Esophagus squamous epithelium (tissue), 5 donors: ENCODE results near the gene ADAM22. TPM values are rescaled to one million over a fixed set of nuclear protein-coding genes. Genes with fewer than 3 reads are reported as not detected.

ENCODE experiments used
- DNase-seq: peaks from one replicate; lab custom pipeline; 2025; lab: John Stamatoyannopoulos, UW
- H3K27ac ChIP-seq, 4 donors: fragments of 200-600 bp; sonication (generic); one replicate each; pipeline ENCODE4 v1.5.1; 2016 to 2019; ENCODE audit warnings: mild to moderate bottlenecking in 1 of 4
- H3K27me3 ChIP-seq, 4 donors: fragments of 200-600 bp; sonication (generic); 1 replicate in 3 of 4; 2 replicates in 1 of 4; pipeline versions ENCODE4 v1.5.1 to v1.6.0; 2017 to 2021; ENCODE audit warnings: antibody characterized with exemption in 1 of 4
- H3K36me3 ChIP-seq, 3 donors: fragments of 200-600 bp; sonication (generic); one replicate each; pipeline ENCODE4 v1.5.1; 2016 to 2019
- H3K4me1 ChIP-seq, 3 donors: fragments of 200-600 bp; sonication (generic); one replicate each; pipeline ENCODE4 v1.5.1; 2017 to 2019
- H3K4me3 ChIP-seq, 4 donors: fragments of 200-600 bp; sonication (generic); 1 replicate in 3 of 4; 2 replicates in 1 of 4; pipeline ENCODE4 v1.5.1; 2016 to 2019; ENCODE audit warnings: mild to moderate bottlenecking in 2 of 4, moderate library complexity in 1 of 4
- H3K9me3 ChIP-seq, 3 donors: fragments of 200-600 bp; sonication (generic); one replicate each; pipeline ENCODE4 v1.5.1; 2016 to 2019
- POLR2A ChIP-seq, 4 donors: fragments of 450-650 bp; IDR thresholded peaks; one replicate each; pipeline ENCODE4 v1.6.1; 2017; ENCODE audit warnings: antibody characterized with exemption in 4 of 4, mild to moderate bottlenecking in 4 of 4, moderate library complexity in 3 of 4
- WGBS, 2 donors: methylation state at CpG; one replicate each; pipeline ENCODE4 v1.1.5; 2018; 5-methylcytosine and 5-hydroxymethylcytosine counted together
- intact Hi-C: fragments of 100-400 bp; cut with DNase I; formaldehyde crosslinking; loops from one replicate; pipeline ENCODE4 v1.15.0; 2022
- total RNA-seq, 4 donors: library from RNA; depleted of rRNA; stranded (reverse); fragments of >200 nt; gene quantifications; one replicate each; pipeline ENCODE4 v1.1.0, GENCODE V29; 2016
- TF ChIP-seq, protein P1 (sequence below), 6 experiments: fragments of 450-650 bp in 4 of 6; fragments of 200-600 bp in 2 of 6; sonication (generic) in 2 of 6; IDR thresholded peaks; one replicate each; pipeline ENCODE4 v1.5.1; 2016 to 2019; ENCODE audit warnings: antibody characterized with exemption in 6 of 6, mild to moderate bottlenecking in 4 of 6, moderate library complexity in 4 of 6
- donor health status: DM: yes; HTN: yes; CAD: no.

ADAM22 gene
- total RNA-seq, 4 donors from 2014 or later: 0.61 to 1.4 (median 1.1) TPM

DNA sequence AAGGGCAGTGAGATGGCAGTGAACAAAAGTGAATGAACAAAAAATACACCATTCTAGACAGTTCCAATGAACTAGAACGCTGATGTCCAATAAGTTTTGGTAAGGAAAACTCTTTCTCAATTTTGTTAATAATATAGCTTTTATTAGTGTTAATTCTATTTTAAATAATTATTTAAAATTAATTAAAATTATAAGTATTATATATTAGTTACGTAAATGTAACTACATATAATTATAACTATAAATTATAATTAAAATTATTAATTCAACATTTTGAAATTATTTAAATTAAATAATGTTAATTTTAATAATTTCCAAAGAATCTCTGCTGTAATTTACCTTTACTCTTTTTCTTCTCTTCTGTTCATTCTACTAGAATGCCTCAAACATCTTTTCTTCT is 280.4 kb downstream of the ADAM22 start:
- Histone ChIP-seq H3K4me3 (no peak overlapping the region), H3K9me3 (no peaks in the 10 kb centered on the region), H3K27me3 (no peaks in the 10 kb centered on the region), H3K27ac (no peak overlapping the region), H3K36me3 (peaks cover 0 to 74% (median 8%) of the 10 kb centered on the region in 3 donors), H3K4me1 (peaks cover 4 to 28% (median 4%) of the 10 kb centered on the region in 3 donors)
- TF ChIP-seq, protein P1, sequence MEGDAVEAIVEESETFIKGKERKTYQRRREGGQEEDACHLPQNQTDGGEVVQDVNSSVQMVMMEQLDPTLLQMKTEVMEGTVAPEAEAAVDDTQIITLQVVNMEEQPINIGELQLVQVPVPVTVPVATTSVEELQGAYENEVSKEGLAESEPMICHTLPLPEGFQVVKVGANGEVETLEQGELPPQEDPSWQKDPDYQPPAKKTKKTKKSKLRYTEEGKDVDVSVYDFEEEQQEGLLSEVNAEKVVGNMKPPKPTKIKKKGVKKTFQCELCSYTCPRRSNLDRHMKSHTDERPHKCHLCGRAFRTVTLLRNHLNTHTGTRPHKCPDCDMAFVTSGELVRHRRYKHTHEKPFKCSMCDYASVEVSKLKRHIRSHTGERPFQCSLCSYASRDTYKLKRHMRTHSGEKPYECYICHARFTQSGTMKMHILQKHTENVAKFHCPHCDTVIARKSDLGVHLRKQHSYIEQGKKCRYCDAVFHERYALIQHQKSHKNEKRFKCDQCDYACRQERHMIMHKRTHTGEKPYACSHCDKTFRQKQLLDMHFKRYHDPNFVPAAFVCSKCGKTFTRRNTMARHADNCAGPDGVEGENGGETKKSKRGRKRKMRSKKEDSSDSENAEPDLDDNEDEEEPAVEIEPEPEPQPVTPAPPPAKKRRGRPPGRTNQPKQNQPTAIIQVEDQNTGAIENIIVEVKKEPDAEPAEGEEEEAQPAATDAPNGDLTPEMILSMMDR (IDR thresholded peaks at IDR 0.05): no peak
- no peak for TF ChIP-seq POLR2A (IDR thresholded peaks at IDR 0.05)
- intact Hi-C loops: no loop called here
- no peak for DNase-seq
- WGBS, 2 donors: 95 to 96% methylated on average over 2 of the region's 2 CpGs

DNA sequence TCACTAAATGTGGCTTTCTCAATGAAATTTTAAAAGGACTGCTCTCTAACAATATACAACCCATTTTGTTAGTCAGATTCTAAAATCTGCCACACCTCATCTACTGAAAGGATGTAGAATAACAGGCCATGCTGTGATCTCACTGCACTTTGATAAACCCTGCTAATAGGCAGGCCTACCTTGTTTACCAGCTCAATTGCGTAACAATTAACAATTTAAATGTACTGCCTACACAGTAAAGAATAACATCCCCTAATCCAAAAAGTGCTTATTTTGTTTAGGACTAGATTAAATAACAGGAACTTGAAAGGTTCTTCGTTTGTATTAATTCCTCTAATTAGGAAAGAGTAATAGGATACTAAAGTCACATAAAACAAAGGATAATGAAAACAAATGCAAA is 281.2 kb downstream of the ADAM22 start:
- TF ChIP-seq, protein P1 (IDR thresholded peaks at IDR 0.05): no peak
- no peak for TF ChIP-seq POLR2A (IDR thresholded peaks at IDR 0.05)
- peaks cover 0 to 66% (median 5%) of the 10 kb centered on the region in 3 donors for H3K36me3 ChIP-seq
- H3K27me3 ChIP-seq: no peaks in the 10 kb centered on the region
- H3K4me3 ChIP-seq: no peak overlapping the region
- 67 to 69% methylated on average over 2 of the region's 2 CpGs for WGBS, 2 donors
- no peak for DNase-seq
- intact Hi-C loops: no loop called here
- no peaks in the 10 kb centered on the region for H3K9me3 ChIP-seq
- no peak overlapping the region for H3K27ac ChIP-seq
- H3K4me1 ChIP-seq: peaks cover 4 to 28% (median 4%) of the 10 kb centered on the region in 3 donors

DNA sequence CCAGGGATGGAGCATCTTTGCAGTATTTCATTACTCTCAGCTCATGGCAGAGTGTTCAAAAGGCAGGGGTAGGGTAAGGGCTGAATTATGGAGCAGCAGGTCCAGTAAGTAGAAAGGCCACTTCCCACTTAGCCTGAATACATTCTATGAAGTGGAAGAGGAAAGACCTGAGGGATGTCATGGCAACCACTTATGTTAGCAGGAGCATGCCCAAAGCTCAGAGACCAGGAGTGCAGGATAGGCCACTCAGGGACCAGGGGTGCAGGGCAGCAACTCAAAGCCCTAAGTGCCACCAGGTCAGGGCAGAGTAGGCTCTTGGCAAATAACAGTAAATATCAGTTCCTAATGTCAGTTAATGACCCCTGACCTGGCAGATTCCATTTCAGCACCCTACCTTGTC is 282.2 kb downstream of the ADAM22 start:
- intact Hi-C loops: no loop called here
- peaks cover 4 to 35% (median 4%) of the 10 kb centered on the region in 3 donors for H3K4me1 ChIP-seq
- no peak overlapping the region for H3K4me3 ChIP-seq
- no peak overlapping the region for H3K27ac ChIP-seq
- no peaks in the 10 kb centered on the region for H3K9me3 ChIP-seq
- no peak for DNase-seq
- H3K27me3 ChIP-seq: no peaks in the 10 kb centered on the region
- peaks cover 0 to 56% (median 5%) of the 10 kb centered on the region in 3 donors for H3K36me3 ChIP-seq
- TF ChIP-seq POLR2A (IDR thresholded peaks at IDR 0.05): no peak
- TF ChIP-seq, protein P1 (IDR thresholded peaks at IDR 0.05): no peak

DNA sequence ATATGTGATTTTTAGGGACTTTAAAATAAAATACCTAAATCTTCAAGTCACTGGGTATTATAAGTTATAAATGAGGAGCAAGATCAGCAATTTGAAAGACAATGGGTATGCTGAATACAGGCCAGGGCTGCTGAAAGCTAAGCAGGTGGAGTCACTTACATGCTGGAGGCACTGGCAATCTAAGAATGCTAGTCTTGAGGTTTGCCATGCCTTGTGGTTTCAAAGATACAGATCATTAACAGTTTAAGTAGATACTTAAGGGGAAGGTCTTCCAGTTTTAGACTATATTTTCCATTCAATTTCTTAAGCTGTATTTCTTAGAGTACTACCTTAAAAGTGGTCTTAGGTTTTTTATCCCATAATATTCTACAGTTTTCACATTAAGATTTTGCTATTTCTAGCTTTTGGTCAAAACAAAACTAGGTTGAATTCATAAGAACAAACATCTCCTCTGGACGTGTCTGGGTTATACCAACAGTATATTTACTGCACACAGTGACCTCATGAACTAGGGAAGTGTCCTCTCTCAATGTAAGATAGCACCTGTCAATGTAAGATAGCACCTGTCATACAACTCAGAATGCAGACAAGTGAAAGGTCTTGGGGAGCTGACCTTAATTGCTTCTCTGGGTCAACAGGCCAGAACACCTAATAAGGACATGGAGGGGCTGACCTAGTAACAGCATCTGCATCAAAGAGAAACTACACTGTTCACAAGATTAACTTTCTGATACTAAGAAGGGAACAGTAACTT is 283.8 kb downstream of the ADAM22 start:
- H3K4me3 ChIP-seq: peak overlapping the region in 2 of 4 donors; percentile 95 to 96
- TF ChIP-seq, protein P1 (IDR thresholded peaks at IDR 0.05): no peak
- no peak for TF ChIP-seq POLR2A (IDR thresholded peaks at IDR 0.05)
- peaks cover 4 to 35% (median 4%) of the 10 kb centered on the region in 3 donors for H3K4me1 ChIP-seq
- no peaks in the 10 kb centered on the region for H3K9me3 ChIP-seq
- H3K27me3 ChIP-seq: no peaks in the 10 kb centered on the region
- no peak for DNase-seq
- H3K36me3 ChIP-seq: peaks cover 0 to 41% (median 5%) of the 10 kb centered on the region in 3 donors
- 14 to 55% methylated on average over 1 of the region's 1 CpG for WGBS, 2 donors
- H3K27ac ChIP-seq: peak overlapping the region in 2 of 4 donors; percentile 89 to 91
- intact Hi-C loops: no loop called here

DNA sequence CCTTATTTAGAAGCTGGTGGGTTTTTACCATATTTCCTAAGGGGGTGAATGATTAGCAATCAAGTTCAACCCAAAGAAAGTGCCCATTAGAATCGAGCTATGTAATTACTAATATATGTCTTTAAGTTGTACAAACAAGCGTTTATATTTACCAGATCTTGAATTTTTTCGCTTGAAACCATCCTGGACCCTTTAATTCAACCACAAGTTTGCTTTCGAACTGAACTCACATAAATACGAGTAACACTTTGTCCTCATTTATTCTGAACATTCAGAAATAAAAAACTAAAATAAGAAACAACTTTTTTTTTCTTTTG is 284.3 kb downstream of the ADAM22 start:
- Histone ChIP-seq H3K4me3 (peak overlapping the region in 3 of 4 donors; percentile 80 to 96 (median 95)), H3K27ac (peak overlapping the region in 2 of 4 donors; percentile 89 to 91), H3K9me3 (no peaks in the 10 kb centered on the region), H3K4me1 (peaks cover 4 to 35% (median 4%) of the 10 kb centered on the region in 3 donors), H3K36me3 (peaks cover 0 to 35% (median 5%) of the 10 kb centered on the region in 3 donors), H3K27me3 (no peaks in the 10 kb centered on the region)
- intact Hi-C loops: no loop called here
- DNase-seq: no peak
- TF ChIP-seq POLR2A (IDR thresholded peaks at IDR 0.05): no peak
- TF ChIP-seq, protein P1 (IDR thresholded peaks at IDR 0.05): no peak
- 39 to 52% methylated on average over 5 of the region's 5 CpGs for WGBS, 2 donors
